HCT116 (cell line): ENCODE measurements around the gene ANO2.

Experiments
- CTCF ChIP-seq, 3 experiments: fragments of 200-600 bp in 1 of 3; sonication (generic) in 1 of 3; IDR thresholded peaks in 2 of 3; conservative IDR thresholded peaks in 1 of 3; 2 replicates each; pipeline ENCODE4 v1.5.1; 2012 to 2017; ENCODE audit warnings: low read depth in 2 of 3, low read length in 2 of 3, antibody characterized with exemption in 1 of 3, borderline replicate concordance in 1 of 3, control low read depth in 1 of 3, mild to moderate bottlenecking in 1 of 3, mixed read lengths in 1 of 3, mixed run types in 1 of 3, moderate library complexity in 1 of 3; ENCODE audit not compliant: insufficient read depth in 1 of 3
- POLR2A ChIP-seq: IDR thresholded peaks from 2 replicates; pipeline ENCODE4 v1.7.0; 2011; ENCODE audit warnings: borderline replicate concordance; ENCODE audit not compliant: insufficient read depth, insufficient read length; ENCODE audit errors: extremely low read depth
- TCF7L2 ChIP-seq: IDR thresholded peaks from 2 replicates; pipeline ENCODE4 v1.7.0; 2011; ENCODE audit warnings: borderline replicate concordance, inconsistent platforms; ENCODE audit not compliant: insufficient read depth, insufficient read length; ENCODE audit errors: extremely low read depth
- ZBTB33 ChIP-seq: IDR thresholded peaks from 2 replicates; pipeline ENCODE4 v1.6.1; 2011; ENCODE audit warnings: mild to moderate bottlenecking, low read length, moderate library complexity; ENCODE audit not compliant: insufficient replicate concordance; ENCODE audit errors: extremely low read depth

- TF ChIP-seq CTCF (IDR thresholded peaks at IDR 0.05 in 2 of 3, conservative IDR thresholded peaks at IDR 0.05 in 1 of 3; ENCODE audit: borderline replicate concordance in 1 of 3, insufficient read depth in 1 of 3, low read depth in 2 of 3, low read length in 2 of 3) (no peak), ZBTB33 (no peak), POLR2A (no peak), TCF7L2 (no peak)
These were observed 345.7 kb downstream of the ANO2 start for GRCh38 chr12:5599378-5599777.
